NCI-H345 treated with DMSO at 0.1 percent for 48 hours (cell line): Measurements from ENCODE around the gene PLA2G4F.

Experiments used
- DNase-seq: peaks from one replicate; lab custom pipeline; 2025; ENCODE audit not compliant: unreplicated experiment; lab: John Stamatoyannopoulos, UW

Gene PLA2G4F

GRCh38 chr15:42131826-42132806, 24.3 kb downstream of the PLA2G4F start:
- peak; percentile 69 for DNase-seq

- no peak for DNase-seq
Observed at GRCh38 chr15:42131006-42131405, 25.4 kb downstream of the PLA2G4F start.

- DNase-seq, result no peak
Observed at GRCh38 chr15:42130246-42130986, 26.0 kb downstream of the PLA2G4F start.

GRCh38 chr15:42129364-42129763, 27.1 kb downstream of the PLA2G4F start:
- no peak for DNase-seq

- DNase-seq, result no peak
Observed at GRCh38 chr15:42128476-42128875, 28.0 kb downstream of the PLA2G4F start.

GRCh38 chr15:42123546-42123945, 32.9 kb downstream of the PLA2G4F start:
- DNase-seq, result no peak

GRCh38 chr15:42121682-42122081, 34.8 kb downstream of the PLA2G4F start:
- no peak for DNase-seq

GRCh38 chr15:42121021-42121420, 35.4 kb downstream of the PLA2G4F start:
- no peak for DNase-seq

GRCh38 chr15:42120285-42120684, 36.2 kb downstream of the PLA2G4F start:
- no peak for DNase-seq

- no peak for DNase-seq
Observed at GRCh38 chr15:42119446-42119760, 37.0 kb downstream of the PLA2G4F start.

GRCh38 chr15:42118650-42119445, 37.6 kb downstream of the PLA2G4F start:
- peak; percentile 20 for DNase-seq

- no peak for DNase-seq
Observed at GRCh38 chr15:42111924-42112323, 44.5 kb downstream of the PLA2G4F start.

GRCh38 chr15:42110367-42110766, 46.1 kb downstream of the PLA2G4F start:
- no peak for DNase-seq

GRCh38 chr15:42108806-42109205, 47.6 kb downstream of the PLA2G4F start:
- DNase-seq, result no peak

GRCh38 chr15:42108189-42108588, 48.2 kb downstream of the PLA2G4F start:
- no peak for DNase-seq

- DNase-seq, result peak; percentile 21
Observed at GRCh38 chr15:42107473-42107872, 49.0 kb downstream of the PLA2G4F start.

GRCh38 chr15:42106288-42106687, 50.1 kb downstream of the PLA2G4F start:
- DNase-seq, result no peak

- DNase-seq, result no peak
Observed at GRCh38 chr15:42104095-42104891, 52.1 kb downstream of the PLA2G4F start.

- DNase-seq, result no peak
Observed at GRCh38 chr15:42102646-42103235, 53.7 kb downstream of the PLA2G4F start.

GRCh38 chr15:42101861-42102260, 54.6 kb downstream of the PLA2G4F start:
- no peak for DNase-seq
